HepG2 (cell line): ENCODE measurements around the gene HMGB2. TPM values are rescaled to one million over a fixed set of nuclear protein-coding genes. Genes with fewer than 3 reads are reported as not detected.

Source experiments
- BORCS8-MEF2B ChIP-seq: sonication (generic); formaldehyde crosslinking; IDR thresholded peaks from 2 replicates; pipeline ENCODE4 v1.8.0; 2022; ENCODE audit warnings: mild to moderate bottlenecking, missing genetic modification reagents
- CBFB ChIP-seq: sonication (generic); formaldehyde crosslinking; IDR thresholded peaks from 2 replicates; pipeline ENCODE4 v1.4.0; 2020; ENCODE audit warnings: missing genetic modification reagents
- FOXA3 ChIP-seq: IDR thresholded peaks from 2 replicates; pipeline ENCODE4 v1.6.1; 2016; ENCODE audit warnings: missing genetic modification reagents, missing compliant biosample characterization
- FOXK1 ChIP-seq: sonication (generic); formaldehyde crosslinking; IDR thresholded peaks from 2 replicates; pipeline ENCODE4 v1.4.0; 2020; ENCODE audit warnings: low read depth, missing genetic modification reagents, borderline replicate concordance
- HMG20A ChIP-seq: IDR thresholded peaks from 2 replicates; pipeline ENCODE4 v1.6.1; 2016; ENCODE audit warnings: borderline replicate concordance
- IRF2 ChIP-seq: IDR thresholded peaks from 2 replicates; pipeline ENCODE4 v1.6.1; 2018; ENCODE audit warnings: missing genetic modification reagents, missing compliant biosample characterization
- KAT8 ChIP-seq: IDR thresholded peaks from 2 replicates; pipeline ENCODE4 v1.6.1; 2016; ENCODE audit warnings: missing genetic modification reagents, missing compliant biosample characterization
- KMT2A ChIP-seq: sonication (generic); formaldehyde crosslinking; IDR thresholded peaks from 2 replicates; pipeline ENCODE4 v1.4.0; 2020; ENCODE audit warnings: missing genetic modification reagents
- KMT2B ChIP-seq: IDR thresholded peaks from 2 replicates; pipeline ENCODE4 v1.6.1; 2016; ENCODE audit warnings: missing genetic modification reagents, missing compliant biosample characterization
- MED1 ChIP-seq: sonication (generic); formaldehyde crosslinking; IDR thresholded peaks from 2 replicates; pipeline ENCODE4 v1.4.0; 2020; ENCODE audit warnings: missing genetic modification reagents
- NFIC ChIP-seq: IDR thresholded peaks from 2 replicates; pipeline ENCODE4 v1.6.1; 2012; ENCODE audit warnings: mild to moderate bottlenecking, low read length, inconsistent platforms
- NFKB2 ChIP-seq: sonication (generic); formaldehyde crosslinking; IDR thresholded peaks from 2 replicates; pipeline ENCODE4 v1.4.0; 2020; ENCODE audit warnings: missing genetic modification reagents, borderline replicate concordance
- POLR2A ChIP-seq, 2 experiments: IDR thresholded peaks; 2 replicates each; pipeline ENCODE4 v1.6.1; 2011; ENCODE audit warnings: low read depth in 2 of 2, low read length in 2 of 2, mild to moderate bottlenecking in 1 of 2, moderate library complexity in 1 of 2; ENCODE audit not compliant: insufficient read depth in 1 of 2
- POLR2G ChIP-seq: fragments of 200-400 bp; formaldehyde crosslinking; IDR thresholded peaks from 2 replicates; pipeline ENCODE4 v1.6.1; 2018; ENCODE audit warnings: mild to moderate bottlenecking, low read depth, low read length, moderate library complexity
- RARA ChIP-seq: IDR thresholded peaks from 2 replicates; pipeline ENCODE4 v1.6.1; 2016; ENCODE audit warnings: missing genetic modification reagents, missing compliant biosample characterization
- RORA ChIP-seq: sonication (generic); formaldehyde crosslinking; IDR thresholded peaks from 2 replicates; pipeline ENCODE4 v1.5.0; 2020; ENCODE audit warnings: mild to moderate bottlenecking, missing genetic modification reagents, moderate library complexity
- SIX1 ChIP-seq: sonication (generic); formaldehyde crosslinking; IDR thresholded peaks from 2 replicates; pipeline ENCODE4 v1.4.0; 2020; ENCODE audit warnings: missing genetic modification reagents, borderline replicate concordance
- TAF1 ChIP-seq: sonication (generic); formaldehyde crosslinking; IDR thresholded peaks from 2 replicates; pipeline ENCODE4 v1.4.0; 2020; ENCODE audit warnings: missing genetic modification reagents
- TARDBP ChIP-seq: sonication (generic); formaldehyde crosslinking; IDR thresholded peaks from 2 replicates; pipeline ENCODE4 v1.8.0; 2022; ENCODE audit warnings: mild to moderate bottlenecking, missing genetic modification reagents
- TSC22D2 ChIP-seq: sonication (generic); formaldehyde crosslinking; IDR thresholded peaks from 2 replicates; pipeline ENCODE4 v1.5.1; 2020; ENCODE audit warnings: missing genetic modification reagents, mild to moderate bottlenecking, borderline replicate concordance
- YEATS2 ChIP-seq: sonication (generic); formaldehyde crosslinking; IDR thresholded peaks from 2 replicates; pipeline ENCODE4 v1.4.0; 2020; ENCODE audit warnings: missing genetic modification reagents, borderline replicate concordance
- ZKSCAN1 ChIP-seq: fragments of 150-350 bp; IDR thresholded peaks from 2 replicates; pipeline ENCODE4 v1.6.1; 2014; ENCODE audit warnings: low read length
- ZNF205 ChIP-seq: IDR thresholded peaks from 2 replicates; pipeline ENCODE4 v1.6.1; 2018; ENCODE audit warnings: missing biosample characterization, missing genetic modification reagents
- ZNF3 ChIP-seq: IDR thresholded peaks from 2 replicates; pipeline ENCODE4 v1.7.0; 2017; ENCODE audit warnings: inconsistent platforms
- ZNF441 ChIP-seq: sonication (generic); formaldehyde crosslinking; IDR thresholded peaks from 2 replicates; pipeline ENCODE4 v1.7.0; 2021; ENCODE audit warnings: missing genetic modification reagents, borderline replicate concordance
- ZNF761 ChIP-seq: sonication (generic); formaldehyde crosslinking; conservative IDR thresholded peaks from 2 replicates; pipeline ENCODE4 v1.4.0; 2020; ENCODE audit warnings: mild to moderate bottlenecking, missing genetic modification reagents
- ZNF883 ChIP-seq: sonication (generic); formaldehyde crosslinking; IDR thresholded peaks from 2 replicates; pipeline ENCODE4 v1.5.1; 2020; ENCODE audit warnings: mild to moderate bottlenecking, missing genetic modification reagents; ENCODE audit errors: not compliant biosample characterization
- ZSCAN22 ChIP-seq: sonication (generic); formaldehyde crosslinking; IDR thresholded peaks from 2 replicates; pipeline ENCODE4 v1.4.0; 2020; ENCODE audit warnings: mild to moderate bottlenecking, missing genetic modification reagents
- polyA plus RNA-seq, 8 experiments: library from polyadenylated mRNA; depleted of rRNA in 3 of 8; stranded (reverse) in 7 of 8; unstranded in 1 of 8; fragments of >200 nt; fragmentation: Illumina TruSeq in 4 of 8; extraction: Trizol in 4 of 8; gene quantifications; 2 replicates each; pipeline versions ENCODE4 v1.2.1 to v1.2.3, GENCODE V29; 2011 to 2016; ENCODE audit warnings: low read depth in 4 of 8, missing spikeins in 1 of 8, mixed read lengths in 1 of 8; ENCODE audit not compliant: insufficient read depth in 1 of 8
- total RNA-seq, 5 experiments: library from RNA; depleted of rRNA; stranded (reverse); fragments of >200 nt; fragmentation: Illumina TruSeq; extraction: Trizol; gene quantifications; 2 replicates each; pipeline ENCODE4 v1.2.3, GENCODE V29; 2016; ENCODE audit warnings: low read depth in 1 of 5
- TF ChIP-seq, protein P1 (sequence below): sonication (generic); formaldehyde crosslinking; IDR thresholded peaks from 2 replicates; pipeline ENCODE4 v1.8.1; 2023; ENCODE audit warnings: mild to moderate bottlenecking, missing genetic modification reagents
- TF ChIP-seq, protein P2 (sequence below): sonication (generic); formaldehyde crosslinking; IDR thresholded peaks from 2 replicates; pipeline ENCODE4 v1.8.0; 2022; ENCODE audit warnings: missing genetic modification reagents, mild to moderate bottlenecking, inconsistent platforms, borderline replicate concordance

HMGB2 gene
- total and polyA plus RNA-seq, 2 of the 13 experiments (the other 11 are each of a cell fraction or from before 2014, with no cell fraction given) = 90.5 to 332 TPM

DNA sequence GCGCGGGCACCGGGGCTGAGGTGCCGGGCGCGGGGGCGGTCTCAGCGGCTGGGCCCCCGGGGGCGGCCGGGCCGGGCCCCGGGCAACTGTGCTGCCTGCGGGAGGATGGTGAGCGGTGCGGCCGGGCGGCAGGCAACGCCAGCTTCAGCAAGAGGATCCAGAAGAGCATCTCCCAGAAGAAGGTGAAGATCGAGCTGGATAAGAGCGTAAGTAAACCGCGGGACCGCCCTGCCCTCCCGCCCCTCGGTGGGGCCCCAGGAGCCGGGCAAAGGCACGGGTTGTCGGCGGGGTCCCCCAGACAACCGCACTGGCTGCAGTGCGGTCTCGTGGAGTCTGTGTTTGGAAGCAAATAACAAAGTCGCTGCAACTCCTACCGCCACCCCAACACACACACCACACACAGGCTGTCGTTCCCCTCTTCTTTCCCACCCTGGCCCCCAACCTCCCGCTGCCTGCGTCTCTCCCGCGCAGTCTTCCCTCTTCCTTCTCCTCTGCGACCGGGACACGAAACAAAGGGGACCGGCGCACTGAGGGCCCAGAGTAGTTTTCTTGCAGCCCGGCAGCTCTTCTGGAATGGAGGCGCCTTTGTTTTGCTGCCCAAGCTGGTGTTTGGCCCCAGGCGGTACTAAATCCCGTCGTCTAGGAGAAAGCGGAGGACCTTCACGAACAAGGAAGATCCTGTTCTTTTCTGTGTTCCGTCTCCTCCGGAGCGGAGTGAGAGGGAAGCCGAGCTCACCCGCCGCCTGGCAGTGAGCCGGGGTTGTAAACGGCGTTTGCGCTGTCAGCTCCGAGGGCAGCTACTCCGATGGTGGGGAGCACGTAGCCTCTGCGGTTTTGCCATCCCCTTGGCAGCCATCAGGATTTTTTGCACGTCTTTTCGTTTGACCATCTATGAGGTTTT lies 37.4 kb upstream of the HMGB2 start (continued):
- peak; percentile 35; the same call in 1 of the 2 replicates for TF ChIP-seq FOXK1 (CRISPR knock-in tag)
- TF ChIP-seq, protein P1, sequence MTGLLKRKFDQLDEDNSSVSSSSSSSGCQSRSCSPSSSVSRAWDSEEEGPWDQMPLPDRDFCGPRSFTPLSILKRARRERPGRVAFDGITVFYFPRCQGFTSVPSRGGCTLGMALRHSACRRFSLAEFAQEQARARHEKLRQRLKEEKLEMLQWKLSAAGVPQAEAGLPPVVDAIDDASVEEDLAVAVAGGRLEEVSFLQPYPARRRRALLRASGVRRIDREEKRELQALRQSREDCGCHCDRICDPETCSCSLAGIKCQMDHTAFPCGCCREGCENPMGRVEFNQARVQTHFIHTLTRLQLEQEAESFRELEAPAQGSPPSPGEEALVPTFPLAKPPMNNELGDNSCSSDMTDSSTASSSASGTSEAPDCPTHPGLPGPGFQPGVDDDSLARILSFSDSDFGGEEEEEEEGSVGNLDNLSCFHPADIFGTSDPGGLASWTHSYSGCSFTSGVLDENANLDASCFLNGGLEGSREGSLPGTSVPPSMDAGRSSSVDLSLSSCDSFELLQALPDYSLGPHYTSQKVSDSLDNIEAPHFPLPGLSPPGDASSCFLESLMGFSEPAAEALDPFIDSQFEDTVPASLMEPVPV (CRISPR knock-in tag) = 0 out of 2 replicates have a peak, but pooled peaks have one; percentile 24
- peak; percentile 56 for TF ChIP-seq TAF1 (CRISPR knock-in tag)
- TF ChIP-seq HMG20A (CRISPR knock-in tag) = no peak
- peak; percentile 41; the same call in 1 of the 2 replicates for TF ChIP-seq NFKB2
- TF ChIP-seq BORCS8-MEF2B (CRISPR knock-in tag) = 0 out of 2 replicates have a peak, but pooled peaks have one; percentile 21
- 0 out of 2 replicates have a peak, but pooled peaks have one; percentile 20 for TF ChIP-seq TARDBP (CRISPR knock-in tag)
- no peak for TF ChIP-seq ZNF883 (CRISPR knock-in tag)
- peak; percentile 58; the same call in 1 of the 2 replicates for TF ChIP-seq ZSCAN22 (CRISPR knock-in tag)
- TF ChIP-seq POLR2G = peak; percentile 61
- 0 out of 2 replicates have a peak, but pooled peaks have one; percentile 36 for TF ChIP-seq KAT8
- TF ChIP-seq, protein P2, sequence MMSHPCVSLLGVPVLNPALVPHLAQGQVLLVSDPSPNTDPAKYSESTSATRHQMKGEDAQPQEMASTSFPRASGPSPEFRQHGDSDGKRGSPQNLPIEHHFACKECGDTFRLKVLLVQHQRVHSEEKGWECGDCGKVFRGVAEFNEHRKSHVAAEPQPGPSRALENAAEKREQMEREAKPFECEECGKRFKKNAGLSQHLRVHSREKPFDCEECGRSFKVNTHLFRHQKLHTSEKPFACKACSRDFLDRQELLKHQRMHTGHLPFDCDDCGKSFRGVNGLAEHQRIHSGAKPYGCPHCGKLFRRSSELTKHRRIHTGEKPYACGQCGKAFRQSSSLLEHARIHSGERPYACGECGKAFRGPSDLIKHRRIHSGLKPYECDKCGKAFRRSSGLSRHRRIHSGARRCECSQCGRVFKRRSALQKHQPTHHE = 0 out of 2 replicates have a peak, but pooled peaks have one; percentile 34
- no peak for TF ChIP-seq NFIC
- 0 out of 2 replicates have a peak, but pooled peaks have one; percentile 3 for TF ChIP-seq RARA (CRISPR knock-in tag)
- TF ChIP-seq ZNF3 (CRISPR knock-in tag) = no peak
- 0 out of 2 replicates have a peak, but pooled peaks have one; percentile 20 for TF ChIP-seq SIX1
- TF ChIP-seq IRF2 (CRISPR knock-in tag) = 0 out of 2 replicates have a peak, but pooled peaks have one; percentile 31
- 0 out of 2 replicates have a peak, but pooled peaks have one; percentile 17 for TF ChIP-seq YEATS2 (CRISPR knock-in tag)
- TF ChIP-seq CBFB (CRISPR knock-in tag) = 0 out of 2 replicates have a peak, but pooled peaks have one; percentile 45
- TF ChIP-seq POLR2A (IDR thresholded peaks at IDR 0.05; ENCODE audit: insufficient read depth in 1 of 2, low read depth in 2 of 2, low read length in 2 of 2) = peak in 1 of 2 experiments; percentile 32; a peak in 1 of 4 replicates
- no peak for TF ChIP-seq RORA (CRISPR knock-in tag)
- no peak for TF ChIP-seq ZKSCAN1
- TF ChIP-seq KMT2A (CRISPR knock-in tag) = peak; percentile 89
- TF ChIP-seq ZNF441 (CRISPR knock-in tag) = peak; percentile 75; the same call in 1 of the 2 replicates
- no peak for TF ChIP-seq ZNF205 (CRISPR knock-in tag)
- peak; percentile 32; the same call in 1 of the 2 replicates for TF ChIP-seq MED1 (CRISPR knock-in tag)
- TF ChIP-seq FOXA3 (CRISPR knock-in tag) = 0 out of 2 replicates have a peak, but pooled peaks have one; percentile 7
- no peak for TF ChIP-seq TSC22D2 (CRISPR knock-in tag)
- TF ChIP-seq KMT2B (CRISPR knock-in tag) = peak; percentile 56
- 0 out of 2 replicates have a peak, but pooled peaks have one; percentile 51 for TF ChIP-seq ZNF761 (CRISPR knock-in tag)
